OCI-LY3 (cell line): ENCODE data around the gene PCF11.
"Not testable (repeated sequence)": the region's sequence is repeated elsewhere in the genome, so short reads cannot be mapped to it uniquely, and the experiment has no call there.

Experiments used
- H2AFZ ChIP-seq: fragments of 200-600, 300-600 bp; shearing (Covaris generic); 2 replicates; pipeline ENCODE4 v1.6.0; 2014; ENCODE audit warnings: antibody characterized with exemption, low read depth, low read length
- H3K27ac ChIP-seq: fragments of 200-600, 300-600 bp; sonication (generic); 2 replicates; pipeline ENCODE4 v1.5.1; 2014; ENCODE audit warnings: mild to moderate bottlenecking, low read length, moderate library complexity, mixed read lengths
- H3K27me3 ChIP-seq: fragments of 200-600, 300-600 bp; sonication (generic); 2 replicates; pipeline ENCODE4 v1.6.1; 2014; ENCODE audit warnings: low read depth, low read length, mixed read lengths
- H3K36me3 ChIP-seq: fragments of 200-600, 300-600 bp; sonication (generic); replicated peaks from 2 replicates; pipeline ENCODE3; 2014; ENCODE audit warnings: low read depth, low read length, mixed read lengths
- H3K4me1 ChIP-seq: fragments of 300-600, 200-600 bp; sonication (generic); 2 replicates; pipeline ENCODE4 v1.6.1; 2014; ENCODE audit warnings: low read length, mixed read lengths
- H3K4me2 ChIP-seq: fragments of 200-600, 300-600 bp; sonication (generic); 2 replicates; pipeline ENCODE4 v1.6.1; 2014; ENCODE audit warnings: low read length, mixed read lengths
- H3K4me3 ChIP-seq: fragments of 300-600, 200-600 bp; sonication (generic); 2 replicates; pipeline ENCODE4 v1.5.1; 2014; ENCODE audit warnings: antibody characterized with exemption, mild to moderate bottlenecking, low read length, moderate library complexity
- H3K79me2 ChIP-seq: fragments of 300-600, 200-600 bp; shearing (Covaris generic); 2 replicates; pipeline ENCODE4 v1.6.1; 2014; ENCODE audit warnings: mild to moderate bottlenecking, low read length, mixed read lengths
- H3K9ac ChIP-seq: fragments of 300-600, 200-600 bp; shearing (Covaris generic); 2 replicates; pipeline ENCODE4 v1.6.0; 2014; ENCODE audit warnings: mild to moderate bottlenecking, low read length, moderate library complexity
- H3K9me3 ChIP-seq: fragments of 200-600, 300-600 bp; shearing (Covaris generic); 2 replicates; pipeline ENCODE4 v1.6.1; 2014; ENCODE audit warnings: low read length, mixed read lengths; ENCODE audit not compliant: insufficient read depth
- H4K20me1 ChIP-seq: fragments of 200-600, 300-600 bp; sonication (generic); 2 replicates; pipeline ENCODE4 v1.6.1; 2016; ENCODE audit warnings: low read length, mixed read lengths; ENCODE audit not compliant: insufficient read depth
- EZH2phosphoT487 ChIP-seq: fragments of 200-600 bp; shearing (Covaris generic); IDR thresholded peaks from 2 replicates; pipeline ENCODE4 v1.6.1; 2018; ENCODE audit warnings: antibody characterized with exemption, mixed run types, low read depth
- TF ChIP-seq, protein P1 (sequence below): fragments of 200-600, 300-600 bp; sonication (generic); IDR thresholded peaks from 2 replicates; pipeline ENCODE4 v1.5.1; 2014; ENCODE audit warnings: antibody characterized with exemption, low read length, low read depth

PCF11 gene

DNA sequence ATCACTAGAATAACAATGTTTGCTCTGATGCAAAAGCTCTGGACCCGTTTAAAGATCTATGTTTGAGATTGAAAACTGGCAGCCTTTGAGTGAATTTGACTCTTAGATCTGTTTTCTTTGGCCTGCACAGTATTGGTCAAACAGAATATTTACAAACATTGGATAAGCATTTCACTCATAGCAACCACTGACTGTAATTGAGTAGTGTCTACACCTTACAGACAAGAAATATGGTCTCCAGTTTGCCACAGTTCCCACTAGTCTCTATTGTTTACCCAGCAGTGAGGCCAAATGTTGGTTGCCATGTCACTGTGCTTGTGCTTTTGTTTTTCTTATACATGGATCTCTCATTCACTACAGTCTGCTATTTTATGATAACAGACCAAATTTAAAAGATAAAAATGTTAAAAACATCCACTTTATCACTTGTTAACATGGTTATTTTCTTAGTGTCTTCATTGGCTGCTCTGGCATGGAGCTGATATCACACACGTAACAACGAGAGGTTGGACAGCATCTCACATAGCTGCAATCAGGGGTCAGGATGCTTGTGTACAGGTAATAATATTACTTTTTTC lies 48.8 kb downstream of the PCF11 start:
- Histone ChIP-seq H3K9ac (no peak overlapping the region), H3K4me1 (no peaks in the 10 kb centered on the region), H3K27ac (no peak overlapping the region), H3K27me3 (no peaks in the 10 kb centered on the region), H3K36me3 (no peaks in the 10 kb centered on the region), H3K4me3 (no peak overlapping the region), H4K20me1 (no peaks in the 10 kb centered on the region), H3K79me2 (no peaks in the 10 kb centered on the region), H3K4me2 (no peak overlapping the region), H3K9me3 (no peaks in the 10 kb centered on the region), H2AFZ (no peak overlapping the region)
- TF ChIP-seq, protein P1, sequence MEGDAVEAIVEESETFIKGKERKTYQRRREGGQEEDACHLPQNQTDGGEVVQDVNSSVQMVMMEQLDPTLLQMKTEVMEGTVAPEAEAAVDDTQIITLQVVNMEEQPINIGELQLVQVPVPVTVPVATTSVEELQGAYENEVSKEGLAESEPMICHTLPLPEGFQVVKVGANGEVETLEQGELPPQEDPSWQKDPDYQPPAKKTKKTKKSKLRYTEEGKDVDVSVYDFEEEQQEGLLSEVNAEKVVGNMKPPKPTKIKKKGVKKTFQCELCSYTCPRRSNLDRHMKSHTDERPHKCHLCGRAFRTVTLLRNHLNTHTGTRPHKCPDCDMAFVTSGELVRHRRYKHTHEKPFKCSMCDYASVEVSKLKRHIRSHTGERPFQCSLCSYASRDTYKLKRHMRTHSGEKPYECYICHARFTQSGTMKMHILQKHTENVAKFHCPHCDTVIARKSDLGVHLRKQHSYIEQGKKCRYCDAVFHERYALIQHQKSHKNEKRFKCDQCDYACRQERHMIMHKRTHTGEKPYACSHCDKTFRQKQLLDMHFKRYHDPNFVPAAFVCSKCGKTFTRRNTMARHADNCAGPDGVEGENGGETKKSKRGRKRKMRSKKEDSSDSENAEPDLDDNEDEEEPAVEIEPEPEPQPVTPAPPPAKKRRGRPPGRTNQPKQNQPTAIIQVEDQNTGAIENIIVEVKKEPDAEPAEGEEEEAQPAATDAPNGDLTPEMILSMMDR: no peak
- no peak for TF ChIP-seq EZH2phosphoT487

DNA sequence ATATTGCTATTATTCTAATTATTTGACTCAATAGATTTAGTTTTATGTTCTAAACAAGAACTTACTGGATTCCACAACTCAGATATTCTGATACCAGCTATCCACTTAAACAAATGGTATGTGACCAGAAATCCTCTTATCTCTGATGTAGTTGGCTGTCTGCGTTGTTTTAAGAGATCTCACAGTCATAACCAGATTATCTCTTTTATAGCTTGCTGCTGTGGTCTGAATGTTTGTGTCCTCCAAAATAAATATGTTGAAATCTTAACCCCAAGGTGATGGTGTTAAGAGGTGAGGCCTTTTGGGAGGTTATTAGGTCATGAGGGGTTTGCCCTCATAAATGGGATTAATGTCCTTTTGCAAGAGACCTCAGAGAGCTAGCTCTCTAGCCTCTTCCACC lies 49.3 kb downstream of the PCF11 start:
- Histone ChIP-seq H3K4me1 (no peaks in the 10 kb centered on the region), H4K20me1 (no peaks in the 10 kb centered on the region), H3K9me3 (no peaks in the 10 kb centered on the region), H3K36me3 (no peaks in the 10 kb centered on the region), H3K79me2 (no peaks in the 10 kb centered on the region), H3K9ac (no peak overlapping the region), H3K4me2 (no peak overlapping the region), H3K27me3 (no peaks in the 10 kb centered on the region), H3K4me3 (no peak overlapping the region), H2AFZ (no peak overlapping the region), H3K27ac (no peak overlapping the region)
- TF ChIP-seq, protein P1: no peak
- TF ChIP-seq EZH2phosphoT487: no peak

DNA sequence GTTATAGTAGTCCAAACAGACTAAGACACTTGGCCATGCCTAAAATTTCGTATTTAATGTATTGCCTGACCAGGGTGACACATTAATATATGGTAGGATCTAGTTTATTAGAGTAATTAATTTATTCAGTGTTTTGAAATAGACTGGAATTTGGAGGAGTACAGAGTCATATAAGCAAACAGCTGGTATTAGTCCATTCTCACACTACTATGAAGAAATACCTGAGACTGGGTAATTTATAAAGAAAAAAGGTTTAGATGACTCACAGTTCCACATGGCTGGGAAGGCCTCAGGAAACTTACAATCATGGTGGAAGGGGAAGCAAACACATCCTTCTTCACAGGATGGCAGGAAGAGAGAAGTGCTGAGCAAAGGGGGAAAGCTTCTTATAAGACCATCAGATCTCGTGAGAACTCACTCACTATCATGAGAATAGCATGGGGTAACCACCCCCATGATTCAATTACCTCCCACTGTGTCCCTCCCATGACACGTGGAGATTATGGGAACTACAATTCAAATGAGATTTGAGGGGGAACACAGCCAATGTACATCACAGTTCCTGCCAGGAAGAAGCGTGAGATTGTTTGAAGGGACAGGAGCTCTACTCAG lies 49.9 kb downstream of the PCF11 start:
- H3K27ac ChIP-seq, H4K20me1 ChIP-seq, H3K36me3 ChIP-seq, H3K9me3 ChIP-seq, H3K27me3 ChIP-seq, H3K4me2 ChIP-seq, H3K9ac ChIP-seq, H3K4me3 ChIP-seq, H3K79me2 ChIP-seq, H3K4me1 ChIP-seq, H2AFZ ChIP-seq: not testable (repeated sequence)

DNA sequence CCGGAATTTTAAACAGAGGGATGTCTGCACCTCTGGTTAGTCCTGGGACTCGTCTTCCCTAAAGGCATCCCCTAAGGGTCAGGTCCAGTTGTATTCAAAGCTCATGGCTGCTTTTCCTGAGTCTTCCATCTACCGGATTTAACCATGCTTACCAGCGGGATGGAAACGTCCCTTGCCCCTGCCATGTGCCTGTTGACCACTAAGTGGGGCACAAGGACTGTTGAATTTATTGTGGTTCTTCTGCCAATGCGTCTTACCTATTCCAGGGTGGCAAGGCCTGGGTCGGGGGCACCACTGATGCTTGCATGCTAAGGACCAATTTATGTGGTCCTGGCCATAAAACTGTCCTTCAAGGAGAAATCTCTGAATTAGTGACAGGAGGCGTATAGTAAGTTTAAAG lies 62.2 kb downstream of the PCF11 start:
- no peak overlapping the region for H2AFZ ChIP-seq
- H3K9ac ChIP-seq: no peak overlapping the region
- H3K79me2 ChIP-seq: no peaks in the 10 kb centered on the region
- no peak overlapping the region for H3K4me2 ChIP-seq
- H3K27me3 ChIP-seq: 0 out of 2 replicates have a peak, but pooled peaks cover 3% of the 10 kb centered on the region
- H3K9me3 ChIP-seq: no peaks in the 10 kb centered on the region
- H3K4me3 ChIP-seq: no peak overlapping the region
- no peaks in the 10 kb centered on the region for H3K4me1 ChIP-seq
- TF ChIP-seq, protein P1: peak; percentile 29
- TF ChIP-seq EZH2phosphoT487: no peak
- H4K20me1 ChIP-seq: no peaks in the 10 kb centered on the region
- no peak overlapping the region for H3K27ac ChIP-seq
- H3K36me3 ChIP-seq: no peaks in the 10 kb centered on the region
